ENCODE data around the gene SSR2.

DNA sequence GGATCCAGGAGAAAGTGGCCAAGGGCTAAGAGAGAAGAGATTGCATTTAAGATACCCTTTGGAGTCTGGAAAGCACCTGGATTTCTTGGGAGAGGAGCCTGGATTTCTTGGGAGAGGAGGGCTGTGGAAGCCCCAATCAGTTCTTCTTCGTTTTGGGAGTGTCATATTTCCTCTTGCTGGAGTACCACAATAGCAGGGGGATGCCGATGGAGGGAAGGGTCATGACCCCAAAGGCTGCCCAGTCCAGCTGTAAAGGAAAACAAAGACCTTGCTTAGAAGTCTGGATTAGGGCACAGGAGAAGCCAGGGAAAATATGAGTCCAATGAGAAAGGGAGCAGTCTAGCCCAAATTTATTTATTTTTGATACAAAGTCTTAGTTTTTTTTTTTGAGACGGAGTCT, 11.3 kb downstream of the SSR2 start:
- TF ChIP-seq, protein P1, sequence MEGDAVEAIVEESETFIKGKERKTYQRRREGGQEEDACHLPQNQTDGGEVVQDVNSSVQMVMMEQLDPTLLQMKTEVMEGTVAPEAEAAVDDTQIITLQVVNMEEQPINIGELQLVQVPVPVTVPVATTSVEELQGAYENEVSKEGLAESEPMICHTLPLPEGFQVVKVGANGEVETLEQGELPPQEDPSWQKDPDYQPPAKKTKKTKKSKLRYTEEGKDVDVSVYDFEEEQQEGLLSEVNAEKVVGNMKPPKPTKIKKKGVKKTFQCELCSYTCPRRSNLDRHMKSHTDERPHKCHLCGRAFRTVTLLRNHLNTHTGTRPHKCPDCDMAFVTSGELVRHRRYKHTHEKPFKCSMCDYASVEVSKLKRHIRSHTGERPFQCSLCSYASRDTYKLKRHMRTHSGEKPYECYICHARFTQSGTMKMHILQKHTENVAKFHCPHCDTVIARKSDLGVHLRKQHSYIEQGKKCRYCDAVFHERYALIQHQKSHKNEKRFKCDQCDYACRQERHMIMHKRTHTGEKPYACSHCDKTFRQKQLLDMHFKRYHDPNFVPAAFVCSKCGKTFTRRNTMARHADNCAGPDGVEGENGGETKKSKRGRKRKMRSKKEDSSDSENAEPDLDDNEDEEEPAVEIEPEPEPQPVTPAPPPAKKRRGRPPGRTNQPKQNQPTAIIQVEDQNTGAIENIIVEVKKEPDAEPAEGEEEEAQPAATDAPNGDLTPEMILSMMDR (conservative IDR thresholded peaks at IDR 0.05; ENCODE audit: low read depth in 2 of 2) = no peak
- no peak for TF ChIP-seq EZH2 (IDR thresholded peaks at IDR 0.05; ENCODE audit: low read depth, unreplicated experiment)
- TF ChIP-seq, protein P2, sequence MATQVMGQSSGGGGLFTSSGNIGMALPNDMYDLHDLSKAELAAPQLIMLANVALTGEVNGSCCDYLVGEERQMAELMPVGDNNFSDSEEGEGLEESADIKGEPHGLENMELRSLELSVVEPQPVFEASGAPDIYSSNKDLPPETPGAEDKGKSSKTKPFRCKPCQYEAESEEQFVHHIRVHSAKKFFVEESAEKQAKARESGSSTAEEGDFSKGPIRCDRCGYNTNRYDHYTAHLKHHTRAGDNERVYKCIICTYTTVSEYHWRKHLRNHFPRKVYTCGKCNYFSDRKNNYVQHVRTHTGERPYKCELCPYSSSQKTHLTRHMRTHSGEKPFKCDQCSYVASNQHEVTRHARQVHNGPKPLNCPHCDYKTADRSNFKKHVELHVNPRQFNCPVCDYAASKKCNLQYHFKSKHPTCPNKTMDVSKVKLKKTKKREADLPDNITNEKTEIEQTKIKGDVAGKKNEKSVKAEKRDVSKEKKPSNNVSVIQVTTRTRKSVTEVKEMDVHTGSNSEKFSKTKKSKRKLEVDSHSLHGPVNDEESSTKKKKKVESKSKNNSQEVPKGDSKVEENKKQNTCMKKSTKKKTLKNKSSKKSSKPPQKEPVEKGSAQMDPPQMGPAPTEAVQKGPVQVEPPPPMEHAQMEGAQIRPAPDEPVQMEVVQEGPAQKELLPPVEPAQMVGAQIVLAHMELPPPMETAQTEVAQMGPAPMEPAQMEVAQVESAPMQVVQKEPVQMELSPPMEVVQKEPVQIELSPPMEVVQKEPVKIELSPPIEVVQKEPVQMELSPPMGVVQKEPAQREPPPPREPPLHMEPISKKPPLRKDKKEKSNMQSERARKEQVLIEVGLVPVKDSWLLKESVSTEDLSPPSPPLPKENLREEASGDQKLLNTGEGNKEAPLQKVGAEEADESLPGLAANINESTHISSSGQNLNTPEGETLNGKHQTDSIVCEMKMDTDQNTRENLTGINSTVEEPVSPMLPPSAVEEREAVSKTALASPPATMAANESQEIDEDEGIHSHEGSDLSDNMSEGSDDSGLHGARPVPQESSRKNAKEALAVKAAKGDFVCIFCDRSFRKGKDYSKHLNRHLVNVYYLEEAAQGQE (IDR thresholded peaks at IDR 0.05; ENCODE audit: unreplicated experiment) = no peak
- TF ChIP-seq NANOG (IDR thresholded peaks at IDR 0.05; ENCODE audit: borderline replicate concordance) = no peak
- no peak for TF ChIP-seq POLR2AphosphoS5 (IDR thresholded peaks at IDR 0.05; ENCODE audit: low read depth)
- TF ChIP-seq, protein P3, sequence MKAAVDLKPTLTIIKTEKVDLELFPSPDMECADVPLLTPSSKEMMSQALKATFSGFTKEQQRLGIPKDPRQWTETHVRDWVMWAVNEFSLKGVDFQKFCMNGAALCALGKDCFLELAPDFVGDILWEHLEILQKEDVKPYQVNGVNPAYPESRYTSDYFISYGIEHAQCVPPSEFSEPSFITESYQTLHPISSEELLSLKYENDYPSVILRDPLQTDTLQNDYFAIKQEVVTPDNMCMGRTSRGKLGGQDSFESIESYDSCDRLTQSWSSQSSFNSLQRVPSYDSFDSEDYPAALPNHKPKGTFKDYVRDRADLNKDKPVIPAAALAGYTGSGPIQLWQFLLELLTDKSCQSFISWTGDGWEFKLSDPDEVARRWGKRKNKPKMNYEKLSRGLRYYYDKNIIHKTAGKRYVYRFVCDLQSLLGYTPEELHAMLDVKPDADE (IDR thresholded peaks at IDR 0.05) = no peak
- no peak for TF ChIP-seq EZH2phosphoT487 (IDR thresholded peaks at IDR 0.05; ENCODE audit: unreplicated experiment)
- no peak for TF ChIP-seq ZNF331 (CRISPR knock-in tag; IDR thresholded peaks at IDR 0.05; ENCODE audit: low read depth)
- no peak for TF ChIP-seq CREB1 (CRISPR knock-in tag; IDR thresholded peaks at IDR 0.05; ENCODE audit: low read depth)
- no peak for TF ChIP-seq STAT1 (IDR thresholded peaks at IDR 0.05; ENCODE audit: unreplicated experiment)
- TF ChIP-seq, protein P4, sequence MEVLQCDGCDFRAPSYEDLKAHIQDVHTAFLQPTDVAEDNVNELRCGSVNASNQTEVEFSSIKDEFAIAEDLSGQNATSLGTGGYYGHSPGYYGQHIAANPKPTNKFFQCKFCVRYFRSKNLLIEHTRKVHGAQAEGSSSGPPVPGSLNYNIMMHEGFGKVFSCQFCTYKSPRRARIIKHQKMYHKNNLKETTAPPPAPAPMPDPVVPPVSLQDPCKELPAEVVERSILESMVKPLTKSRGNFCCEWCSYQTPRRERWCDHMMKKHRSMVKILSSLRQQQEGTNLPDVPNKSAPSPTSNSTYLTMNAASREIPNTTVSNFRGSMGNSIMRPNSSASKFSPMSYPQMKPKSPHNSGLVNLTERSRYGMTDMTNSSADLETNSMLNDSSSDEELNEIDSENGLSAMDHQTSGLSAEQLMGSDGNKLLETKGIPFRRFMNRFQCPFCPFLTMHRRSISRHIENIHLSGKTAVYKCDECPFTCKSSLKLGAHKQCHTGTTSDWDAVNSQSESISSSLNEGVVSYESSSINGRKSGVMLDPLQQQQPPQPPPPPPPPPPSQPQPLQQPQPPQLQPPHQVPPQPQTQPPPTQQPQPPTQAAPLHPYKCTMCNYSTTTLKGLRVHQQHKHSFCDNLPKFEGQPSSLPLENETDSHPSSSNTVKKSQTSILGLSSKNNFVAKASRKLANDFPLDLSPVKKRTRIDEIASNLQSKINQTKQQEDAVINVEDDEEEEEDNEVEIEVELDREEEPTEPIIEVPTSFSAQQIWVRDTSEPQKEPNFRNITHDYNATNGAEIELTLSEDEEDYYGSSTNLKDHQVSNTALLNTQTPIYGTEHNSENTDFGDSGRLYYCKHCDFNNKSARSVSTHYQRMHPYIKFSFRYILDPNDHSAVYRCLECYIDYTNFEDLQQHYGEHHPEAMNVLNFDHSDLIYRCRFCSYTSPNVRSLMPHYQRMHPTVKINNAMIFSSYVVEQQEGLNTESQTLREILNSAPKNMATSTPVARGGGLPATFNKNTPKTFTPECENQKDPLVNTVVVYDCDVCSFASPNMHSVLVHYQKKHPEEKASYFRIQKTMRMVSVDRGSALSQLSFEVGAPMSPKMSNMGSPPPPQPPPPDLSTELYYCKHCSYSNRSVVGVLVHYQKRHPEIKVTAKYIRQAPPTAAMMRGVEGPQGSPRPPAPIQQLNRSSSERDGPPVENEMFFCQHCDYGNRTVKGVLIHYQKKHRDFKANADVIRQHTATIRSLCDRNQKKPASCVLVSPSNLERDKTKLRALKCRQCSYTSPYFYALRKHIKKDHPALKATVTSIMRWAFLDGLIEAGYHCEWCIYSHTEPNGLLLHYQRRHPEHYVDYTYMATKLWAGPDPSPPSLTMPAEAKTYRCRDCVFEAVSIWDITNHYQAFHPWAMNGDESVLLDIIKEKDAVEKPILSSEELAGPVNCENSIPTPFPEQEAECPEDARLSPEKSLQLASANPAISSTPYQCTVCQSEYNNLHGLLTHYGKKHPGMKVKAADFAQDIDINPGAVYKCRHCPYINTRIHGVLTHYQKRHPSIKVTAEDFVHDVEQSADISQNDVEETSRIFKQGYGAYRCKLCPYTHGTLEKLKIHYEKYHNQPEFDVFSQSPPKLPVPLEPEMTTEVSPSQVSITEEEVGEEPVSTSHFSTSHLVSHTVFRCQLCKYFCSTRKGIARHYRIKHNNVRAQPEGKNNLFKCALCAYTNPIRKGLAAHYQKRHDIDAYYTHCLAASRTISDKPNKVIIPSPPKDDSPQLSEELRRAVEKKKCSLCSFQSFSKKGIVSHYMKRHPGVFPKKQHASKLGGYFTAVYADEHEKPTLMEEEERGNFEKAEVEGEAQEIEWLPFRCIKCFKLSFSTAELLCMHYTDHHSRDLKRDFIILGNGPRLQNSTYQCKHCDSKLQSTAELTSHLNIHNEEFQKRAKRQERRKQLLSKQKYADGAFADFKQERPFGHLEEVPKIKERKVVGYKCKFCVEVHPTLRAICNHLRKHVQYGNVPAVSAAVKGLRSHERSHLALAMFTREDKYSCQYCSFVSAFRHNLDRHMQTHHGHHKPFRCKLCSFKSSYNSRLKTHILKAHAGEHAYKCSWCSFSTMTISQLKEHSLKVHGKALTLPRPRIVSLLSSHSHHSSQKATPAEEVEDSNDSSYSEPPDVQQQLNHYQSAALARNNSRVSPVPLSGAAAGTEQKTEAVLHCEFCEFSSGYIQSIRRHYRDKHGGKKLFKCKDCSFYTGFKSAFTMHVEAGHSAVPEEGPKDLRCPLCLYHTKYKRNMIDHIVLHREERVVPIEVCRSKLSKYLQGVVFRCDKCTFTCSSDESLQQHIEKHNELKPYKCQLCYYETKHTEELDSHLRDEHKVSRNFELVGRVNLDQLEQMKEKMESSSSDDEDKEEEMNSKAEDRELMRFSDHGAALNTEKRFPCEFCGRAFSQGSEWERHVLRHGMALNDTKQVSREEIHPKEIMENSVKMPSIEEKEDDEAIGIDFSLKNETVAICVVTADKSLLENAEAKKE (CRISPR knock-in tag; IDR thresholded peaks at IDR 0.05) = no peak
